HepG2 (cell line): Measurements from ENCODE around the gene UBE2J1. TPM values are rescaled to one million over a fixed set of nuclear protein-coding genes. Genes with fewer than 3 reads are reported as not detected.

Source experiments
- HOXA3 ChIP-seq: sonication (generic); formaldehyde crosslinking; IDR thresholded peaks from 2 replicates; pipeline ENCODE4 v1.5.0; 2020; ENCODE audit warnings: missing genetic modification reagents
- MTF2 ChIP-seq: sonication (generic); formaldehyde crosslinking; IDR thresholded peaks from 2 replicates; pipeline ENCODE4 v1.5.0; 2020; ENCODE audit warnings: missing genetic modification reagents, borderline replicate concordance
- MYNN ChIP-seq: sonication (generic); formaldehyde crosslinking; IDR thresholded peaks from 2 replicates; pipeline ENCODE4 v1.4.0; 2020; ENCODE audit warnings: mild to moderate bottlenecking, low read depth, missing genetic modification reagents
- NBN ChIP-seq: fragments of 450-650 bp; conservative IDR thresholded peaks from 2 replicates; pipeline ENCODE4 v1.6.1; 2017
- SATB2 ChIP-seq: sonication (generic); formaldehyde crosslinking; IDR thresholded peaks from 2 replicates; pipeline ENCODE4 v1.5.0; 2020; ENCODE audit warnings: missing genetic modification reagents
- SMARCE1 ChIP-seq: fragments of 450-650 bp; IDR thresholded peaks from 2 replicates; pipeline ENCODE4 v1.6.1; 2017; ENCODE audit warnings: borderline replicate concordance
- SMC3 ChIP-seq: IDR thresholded peaks from 2 replicates; pipeline ENCODE4 v1.6.1; 2011; ENCODE audit warnings: low read length, improper control_type of control experiment
- SSRP1 ChIP-seq: IDR thresholded peaks from 2 replicates; pipeline ENCODE4 v1.6.1; 2016; ENCODE audit warnings: control low read depth
- STAT5B ChIP-seq: sonication (generic); formaldehyde crosslinking; IDR thresholded peaks from 2 replicates; pipeline ENCODE4 v1.4.0; 2020; ENCODE audit warnings: missing genetic modification reagents
- ZFYVE20 ChIP-seq: sonication (generic); formaldehyde crosslinking; IDR thresholded peaks from 2 replicates; pipeline ENCODE4 v1.8.0; 2023; ENCODE audit warnings: low read depth, mild to moderate bottlenecking, moderate library complexity, missing genetic modification reagents, borderline replicate concordance
- ZNF121 ChIP-seq: sonication (generic); formaldehyde crosslinking; IDR thresholded peaks from 2 replicates; pipeline ENCODE4 v1.5.0; 2020; ENCODE audit warnings: mild to moderate bottlenecking, missing genetic modification reagents
- ZNF317 ChIP-seq: sonication (generic); formaldehyde crosslinking; IDR thresholded peaks from 2 replicates; pipeline ENCODE4 v1.5.0; 2020; ENCODE audit warnings: mild to moderate bottlenecking, missing genetic modification reagents
- ZNF33B ChIP-seq: sonication (generic); formaldehyde crosslinking; IDR thresholded peaks from 2 replicates; pipeline ENCODE4 v1.5.1; 2020; ENCODE audit warnings: mild to moderate bottlenecking, missing genetic modification reagents
- ZNF382 ChIP-seq: sonication (generic); formaldehyde crosslinking; IDR thresholded peaks from 2 replicates; pipeline ENCODE4 v1.5.0; 2020; ENCODE audit warnings: missing genetic modification reagents, mild to moderate bottlenecking, borderline replicate concordance
- ZNF484 ChIP-seq: sonication (generic); formaldehyde crosslinking; IDR thresholded peaks from 2 replicates; pipeline ENCODE4 v1.5.1; 2020; ENCODE audit warnings: mild to moderate bottlenecking, low read depth, missing genetic modification reagents, borderline replicate concordance
- ZNF619 ChIP-seq: sonication (generic); formaldehyde crosslinking; IDR thresholded peaks from 2 replicates; pipeline ENCODE4 v1.4.0; 2020; ENCODE audit warnings: mild to moderate bottlenecking, missing genetic modification reagents
- ZNF737 ChIP-seq: sonication (generic); formaldehyde crosslinking; IDR thresholded peaks from 2 replicates; pipeline ENCODE4 v1.5.0; 2020; ENCODE audit warnings: missing genetic modification reagents, mild to moderate bottlenecking, borderline replicate concordance
- ZNF792 ChIP-seq: IDR thresholded peaks from 2 replicates; pipeline ENCODE4 v1.6.1; 2016
- ZNF891 ChIP-seq: sonication (generic); formaldehyde crosslinking; IDR thresholded peaks from 2 replicates; pipeline ENCODE4 v1.5.0; 2020; ENCODE audit warnings: mild to moderate bottlenecking, missing genetic modification reagents
- ZSCAN25 ChIP-seq: sonication (generic); formaldehyde crosslinking; IDR thresholded peaks from 2 replicates; pipeline ENCODE4 v1.8.0; 2022; ENCODE audit warnings: mild to moderate bottlenecking, missing genetic modification reagents
- ZSCAN31 ChIP-seq: sonication (generic); formaldehyde crosslinking; IDR thresholded peaks from 2 replicates; pipeline ENCODE4 v1.5.0; 2020; ENCODE audit warnings: low read depth, mild to moderate bottlenecking, missing genetic modification reagents
- polyA plus RNA-seq, 8 experiments: library from polyadenylated mRNA; depleted of rRNA in 3 of 8; stranded (reverse) in 7 of 8; unstranded in 1 of 8; fragments of >200 nt; fragmentation: Illumina TruSeq in 4 of 8; extraction: Trizol in 4 of 8; gene quantifications; 2 replicates each; pipeline versions ENCODE4 v1.2.1 to v1.2.3, GENCODE V29; 2011 to 2016; ENCODE audit warnings: low read depth in 4 of 8, missing spikeins in 1 of 8, mixed read lengths in 1 of 8; ENCODE audit not compliant: insufficient read depth in 1 of 8
- total RNA-seq, 5 experiments: library from RNA; depleted of rRNA; stranded (reverse); fragments of >200 nt; fragmentation: Illumina TruSeq; extraction: Trizol; gene quantifications; 2 replicates each; pipeline ENCODE4 v1.2.3, GENCODE V29; 2016; ENCODE audit warnings: low read depth in 1 of 5
- TF ChIP-seq, protein P1 (sequence below): IDR thresholded peaks from 2 replicates; pipeline ENCODE4 v1.6.1; 2016; ENCODE audit warnings: missing genetic modification reagents, missing compliant biosample characterization
- TF ChIP-seq, protein P2 (sequence below): sonication (generic); formaldehyde crosslinking; IDR thresholded peaks from 2 replicates; pipeline ENCODE4 v1.5.1; 2020; ENCODE audit warnings: missing genetic modification reagents, mild to moderate bottlenecking, borderline replicate concordance
- TF ChIP-seq, protein P3 (sequence below): sonication (generic); formaldehyde crosslinking; IDR thresholded peaks from 2 replicates; pipeline ENCODE4 v1.4.0; 2020; ENCODE audit warnings: mild to moderate bottlenecking, missing genetic modification reagents
- TF ChIP-seq, protein P4 (sequence below): IDR thresholded peaks from 2 replicates; pipeline ENCODE4 v1.6.1; 2016; ENCODE audit warnings: low read depth, borderline replicate concordance
- TF ChIP-seq, protein P5 (sequence below): sonication (generic); formaldehyde crosslinking; IDR thresholded peaks from 2 replicates; pipeline ENCODE4 v1.4.0; 2020; ENCODE audit warnings: missing genetic modification reagents, borderline replicate concordance

The UBE2J1 gene
- total and polyA plus RNA-seq, 2 of the 13 experiments (the other 11 are each of a cell fraction or from before 2014, with no cell fraction given), result 19.3 to 24.6 TPM

DNA sequence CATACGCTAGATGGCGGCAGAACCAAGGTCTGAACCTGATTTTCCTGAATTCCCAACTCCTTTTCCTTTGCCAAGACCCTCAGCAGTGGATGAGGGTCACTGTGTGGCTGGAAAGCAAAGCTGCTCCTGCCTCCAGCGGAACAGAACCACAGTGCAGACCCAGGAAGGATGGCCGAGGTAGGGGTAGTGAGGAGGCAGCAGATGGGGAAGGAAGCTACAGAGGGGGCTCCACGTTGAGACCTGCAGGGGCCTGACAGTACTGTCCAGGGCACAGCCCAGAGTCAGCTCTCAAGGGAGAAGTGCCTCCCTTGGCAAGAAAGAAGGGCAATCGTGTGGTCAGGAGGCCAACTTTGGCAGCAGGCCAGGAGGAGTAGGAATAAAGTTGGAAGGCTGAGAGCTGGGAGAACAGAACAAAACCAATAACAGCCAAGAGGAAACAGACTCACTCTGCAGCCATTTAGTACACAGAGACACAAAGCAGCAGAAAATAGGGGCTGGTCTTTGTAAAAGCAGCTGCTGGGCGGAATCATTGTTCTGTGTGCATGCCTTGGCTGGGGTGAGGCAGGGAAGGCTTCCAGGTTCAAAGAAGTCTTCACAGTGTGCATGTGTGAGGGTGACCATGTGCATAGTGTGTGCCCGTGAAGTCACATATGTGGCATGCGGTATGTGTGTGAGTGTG, 40.5 kb downstream of the UBE2J1 start (continued):
- TF ChIP-seq, protein P1, sequence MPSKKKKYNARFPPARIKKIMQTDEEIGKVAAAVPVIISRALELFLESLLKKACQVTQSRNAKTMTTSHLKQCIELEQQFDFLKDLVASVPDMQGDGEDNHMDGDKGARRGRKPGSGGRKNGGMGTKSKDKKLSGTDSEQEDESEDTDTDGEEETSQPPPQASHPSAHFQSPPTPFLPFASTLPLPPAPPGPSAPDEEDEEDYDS (CRISPR knock-in tag), result no peak
- TF ChIP-seq STAT5B (CRISPR knock-in tag) (no peak), ZNF891 (CRISPR knock-in tag) (0 out of 2 replicates have a peak, but pooled peaks have one; percentile 39), SMARCE1 (no peak), ZNF737 (CRISPR knock-in tag) (no peak), ZFYVE20 (CRISPR knock-in tag) (no peak), ZNF382 (CRISPR knock-in tag) (no peak), ZSCAN25 (CRISPR knock-in tag) (0 out of 2 replicates have a peak, but pooled peaks have one; percentile 37), MYNN (CRISPR knock-in tag) (no peak), NBN (no peak), ZNF484 (CRISPR knock-in tag) (no peak), HOXA3 (CRISPR knock-in tag) (0 out of 2 replicates have a peak, but pooled peaks have one; percentile 15), ZNF121 (peak; percentile 77), ZNF619 (peak; percentile 77), ZNF317 (no peak), ZNF33B (CRISPR knock-in tag) (0 out of 2 replicates have a peak, but pooled peaks have one; percentile 50), ZSCAN31 (0 out of 2 replicates have a peak, but pooled peaks have one; percentile 19), SATB2 (no peak), ZNF792 (CRISPR knock-in tag) (no peak), SMC3 (peak; percentile 14; the same call in 1 of the 2 replicates), MTF2 (CRISPR knock-in tag) (no peak), SSRP1 (CRISPR knock-in tag) (no peak)
- TF ChIP-seq, protein P2, sequence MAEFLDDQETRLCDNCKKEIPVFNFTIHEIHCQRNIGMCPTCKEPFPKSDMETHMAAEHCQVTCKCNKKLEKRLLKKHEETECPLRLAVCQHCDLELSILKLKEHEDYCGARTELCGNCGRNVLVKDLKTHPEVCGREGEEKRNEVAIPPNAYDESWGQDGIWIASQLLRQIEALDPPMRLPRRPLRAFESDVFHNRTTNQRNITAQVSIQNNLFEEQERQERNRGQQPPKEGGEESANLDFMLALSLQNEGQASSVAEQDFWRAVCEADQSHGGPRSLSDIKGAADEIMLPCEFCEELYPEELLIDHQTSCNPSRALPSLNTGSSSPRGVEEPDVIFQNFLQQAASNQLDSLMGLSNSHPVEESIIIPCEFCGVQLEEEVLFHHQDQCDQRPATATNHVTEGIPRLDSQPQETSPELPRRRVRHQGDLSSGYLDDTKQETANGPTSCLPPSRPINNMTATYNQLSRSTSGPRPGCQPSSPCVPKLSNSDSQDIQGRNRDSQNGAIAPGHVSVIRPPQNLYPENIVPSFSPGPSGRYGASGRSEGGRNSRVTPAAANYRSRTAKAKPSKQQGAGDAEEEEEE (CRISPR knock-in tag), result 0 out of 2 replicates have a peak, but pooled peaks have one; percentile 51
- TF ChIP-seq, protein P3, sequence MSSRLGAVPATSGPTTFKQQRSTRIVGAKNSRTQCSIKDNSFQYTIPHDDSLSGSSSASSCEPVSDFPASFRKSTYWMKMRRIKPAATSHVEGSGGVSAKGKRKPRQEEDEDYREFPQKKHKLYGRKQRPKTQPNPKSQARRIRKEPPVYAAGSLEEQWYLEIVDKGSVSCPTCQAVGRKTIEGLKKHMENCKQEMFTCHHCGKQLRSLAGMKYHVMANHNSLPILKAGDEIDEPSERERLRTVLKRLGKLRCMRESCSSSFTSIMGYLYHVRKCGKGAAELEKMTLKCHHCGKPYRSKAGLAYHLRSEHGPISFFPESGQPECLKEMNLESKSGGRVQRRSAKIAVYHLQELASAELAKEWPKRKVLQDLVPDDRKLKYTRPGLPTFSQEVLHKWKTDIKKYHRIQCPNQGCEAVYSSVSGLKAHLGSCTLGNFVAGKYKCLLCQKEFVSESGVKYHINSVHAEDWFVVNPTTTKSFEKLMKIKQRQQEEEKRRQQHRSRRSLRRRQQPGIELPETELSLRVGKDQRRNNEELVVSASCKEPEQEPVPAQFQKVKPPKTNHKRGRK, result no peak
- TF ChIP-seq, protein P4, sequence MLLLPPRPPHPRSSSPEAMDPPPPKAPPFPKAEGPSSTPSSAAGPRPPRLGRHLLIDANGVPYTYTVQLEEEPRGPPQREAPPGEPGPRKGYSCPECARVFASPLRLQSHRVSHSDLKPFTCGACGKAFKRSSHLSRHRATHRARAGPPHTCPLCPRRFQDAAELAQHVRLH (CRISPR knock-in tag), result no peak
- TF ChIP-seq, protein P5, sequence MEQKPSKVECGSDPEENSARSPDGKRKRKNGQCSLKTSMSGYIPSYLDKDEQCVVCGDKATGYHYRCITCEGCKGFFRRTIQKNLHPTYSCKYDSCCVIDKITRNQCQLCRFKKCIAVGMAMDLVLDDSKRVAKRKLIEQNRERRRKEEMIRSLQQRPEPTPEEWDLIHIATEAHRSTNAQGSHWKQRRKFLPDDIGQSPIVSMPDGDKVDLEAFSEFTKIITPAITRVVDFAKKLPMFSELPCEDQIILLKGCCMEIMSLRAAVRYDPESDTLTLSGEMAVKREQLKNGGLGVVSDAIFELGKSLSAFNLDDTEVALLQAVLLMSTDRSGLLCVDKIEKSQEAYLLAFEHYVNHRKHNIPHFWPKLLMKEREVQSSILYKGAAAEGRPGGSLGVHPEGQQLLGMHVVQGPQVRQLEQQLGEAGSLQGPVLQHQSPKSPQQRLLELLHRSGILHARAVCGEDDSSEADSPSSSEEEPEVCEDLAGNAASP (CRISPR knock-in tag), result no peak
